Neuronal stem cell (in vitro differentiated cells): ENCODE measurements around the gene CFH.

Experiments used
- DNase-seq: peaks from one replicate; pipeline ENCODE4 v3.0.0-alpha.2; 2013; ENCODE audit warnings: low spot score
- H2AFZ ChIP-seq: one replicate; pipeline ENCODE4 v1.6.1; 2013; ENCODE audit warnings: mild to moderate bottlenecking, low read length, inconsistent platforms
- H2AK5ac ChIP-seq: 2 replicates; pipeline ENCODE4 v1.6.1; 2013; ENCODE audit warnings: low read depth, mild to moderate bottlenecking, inconsistent platforms, low read length, moderate library complexity, mixed read lengths
- H2BK120ac ChIP-seq: 2 replicates; pipeline ENCODE4 v1.6.1; 2013; ENCODE audit warnings: low read depth, mild to moderate bottlenecking, inconsistent platforms, low read length, moderate library complexity, mixed read lengths
- H2BK12ac ChIP-seq: one replicate; pipeline ENCODE4 v1.6.1; 2013; ENCODE audit warnings: low read length, inconsistent platforms
- H2BK15ac ChIP-seq: 2 replicates; pipeline ENCODE4 v1.6.1; 2013; ENCODE audit warnings: mild to moderate bottlenecking, low read length, inconsistent platforms, mixed read lengths
- H2BK5ac ChIP-seq: one replicate; pipeline ENCODE4 v1.6.1; 2013; ENCODE audit warnings: inconsistent platforms, mild to moderate bottlenecking, low read length, moderate library complexity
- H3K14ac ChIP-seq: one replicate; pipeline ENCODE4 v1.6.1; 2013; ENCODE audit warnings: low read length, inconsistent platforms
- H3K18ac ChIP-seq: 2 replicates; pipeline ENCODE4 v1.6.1; 2013; ENCODE audit warnings: low read length, inconsistent platforms
- H3K23ac ChIP-seq: 2 replicates; pipeline ENCODE4 v1.6.1; 2013; ENCODE audit warnings: low read depth, mild to moderate bottlenecking, mixed read lengths, low read length, inconsistent platforms; ENCODE audit not compliant: poor library complexity
- H3K27ac ChIP-seq: replicated peaks from 3 replicates; pipeline ENCODE4 v1.5.1; 2013; ENCODE audit warnings: low read length, inconsistent platforms
- H3K27me3 ChIP-seq, 3 experiments: 2 replicates each; pipeline ENCODE4 v1.6.1; 2013; ENCODE audit warnings: low read length in 3 of 3, mild to moderate bottlenecking in 2 of 3, inconsistent platforms in 1 of 3, low read depth in 1 of 3, mixed read lengths in 1 of 3, moderate library complexity in 1 of 3; ENCODE audit not compliant: control insufficient read depth in 3 of 3, insufficient read depth in 3 of 3
- H3K36me3 ChIP-seq, 2 donors: replicated peaks in 1 of 2; 2 replicates each; pipeline ENCODE4 v1.6.1; 2013; ENCODE audit warnings: low read length in 2 of 2; ENCODE audit not compliant: control insufficient read depth in 2 of 2, insufficient read depth in 2 of 2
- H3K4ac ChIP-seq: 2 replicates; pipeline ENCODE4 v1.6.1; 2013; ENCODE audit warnings: inconsistent platforms, mild to moderate bottlenecking, low read length, moderate library complexity
- H3K4me1 ChIP-seq, 2 donors: 1 replicate in 1 of 2; 2 replicates in 1 of 2; pipeline ENCODE4 v1.6.1; 2013; ENCODE audit warnings: low read length in 2 of 2, low read depth in 1 of 2; ENCODE audit not compliant: control insufficient read depth in 2 of 2, insufficient read depth in 1 of 2
- H3K4me2 ChIP-seq: one replicate; pipeline ENCODE4 v1.6.1; 2013; ENCODE audit warnings: mild to moderate bottlenecking, low read length, inconsistent platforms; ENCODE audit not compliant: insufficient read depth, poor library complexity, severe bottlenecking
- H3K4me3 ChIP-seq, 2 donors: 2 replicates each; pipeline ENCODE4 v1.5.1; 2013; ENCODE audit warnings: low read length in 2 of 2, mild to moderate bottlenecking in 2 of 2, inconsistent platforms in 1 of 2, moderate library complexity in 1 of 2
- H3K79me1 ChIP-seq: one replicate; pipeline ENCODE4 v1.6.1; 2013; ENCODE audit warnings: low read depth, mild to moderate bottlenecking, inconsistent platforms, low read length, moderate library complexity
- H3K9ac ChIP-seq: one replicate; pipeline ENCODE4 v1.6.1; 2013; ENCODE audit warnings: mild to moderate bottlenecking, low read depth, low read length, inconsistent platforms; ENCODE audit not compliant: poor library complexity
- H3K9me3 ChIP-seq, 2 donors: replicated peaks in 1 of 2; 2 replicates each; pipeline versions ENCODE3 to v1.6.1; 2013; ENCODE audit warnings: low read length in 2 of 2, mild to moderate bottlenecking in 2 of 2, inconsistent platforms in 1 of 2, low read depth in 1 of 2, mixed read lengths in 1 of 2, moderate library complexity in 1 of 2; ENCODE audit not compliant: control insufficient read depth in 2 of 2, insufficient read depth in 1 of 2
- H4K8ac ChIP-seq: one replicate; pipeline ENCODE4 v1.6.1; 2013; ENCODE audit warnings: low read depth, mild to moderate bottlenecking, inconsistent platforms, low read length, moderate library complexity
- H4K91ac ChIP-seq: one replicate; pipeline ENCODE4 v1.6.1; 2013; ENCODE audit warnings: low read length, low read depth, mild to moderate bottlenecking, inconsistent platforms; ENCODE audit not compliant: poor library complexity
- WGBS, 2 donors: extraction: QIAGEN DNeasy Blood & Tissue Kit; methylation state at CpG; one replicate each; pipeline ENCODE4 v1.1.7; 2013; ENCODE audit warnings: missing lambda C conversion rate in 2 of 2, mixed read lengths in 1 of 2; ENCODE audit not compliant: insufficient read length in 2 of 2, insufficient replicate concordance in 1 of 2; ENCODE audit errors: extremely low coverage in 2 of 2; 5-methylcytosine and 5-hydroxymethylcytosine counted together

The CFH gene

GRCh38 chr1:196640976-196641375 lies 10.9 kb upstream of the CFH start:
- Histone ChIP-seq H3K18ac (no peak overlapping the region), H3K4me1 (no peaks in the 10 kb centered on the region), H2BK15ac (no peak overlapping the region), H2BK120ac (no peak overlapping the region), H4K91ac (no peak overlapping the region), H3K9me3 (no peaks in the 10 kb centered on the region), H3K14ac (no peak overlapping the region), H3K36me3 (no peaks in the 10 kb centered on the region), H3K79me1 (no peaks in the 10 kb centered on the region), H4K8ac (no peak overlapping the region), H3K27me3 (no peaks in the 10 kb centered on the region), H2BK12ac (no peak overlapping the region), H2BK5ac (no peak overlapping the region), H3K4me3 (no peak overlapping the region), H2AFZ (no peak overlapping the region), H3K4me2 (no peak overlapping the region), H2AK5ac (no peak overlapping the region), H3K4ac (no peak overlapping the region), H3K23ac (no peak overlapping the region), H3K9ac (no peak overlapping the region), H3K27ac (no peak overlapping the region)
- no CpG with 5 or more reads among the region's 1 CpG for WGBS, 2 donors
- DNase-seq = no peak

GRCh38 chr1:196649990-196650389 lies 1.9 kb upstream of the CFH start:
- H4K8ac ChIP-seq = no peak overlapping the region
- H3K27me3 ChIP-seq = no peaks in the 10 kb centered on the region
- H3K4ac ChIP-seq = no peak overlapping the region
- no peak overlapping the region for H2AFZ ChIP-seq
- H2BK120ac ChIP-seq = no peak overlapping the region
- no peaks in the 10 kb centered on the region for H3K79me1 ChIP-seq
- no peak overlapping the region for H3K27ac ChIP-seq
- no peak overlapping the region for H3K23ac ChIP-seq
- no peaks in the 10 kb centered on the region for H3K36me3 ChIP-seq
- H2BK15ac ChIP-seq = no peak overlapping the region
- H2BK12ac ChIP-seq = no peak overlapping the region
- DNase-seq = no peak
- no peak overlapping the region for H2AK5ac ChIP-seq
- H3K14ac ChIP-seq = no peak overlapping the region
- H3K9ac ChIP-seq = no peak overlapping the region
- H3K4me2 ChIP-seq = no peak overlapping the region
- peak overlapping the region in 1 of 2 donors; percentile 42 for H3K4me3 ChIP-seq
- no peak overlapping the region for H2BK5ac ChIP-seq
- H3K4me1 ChIP-seq = no peaks in the 10 kb centered on the region
- H4K91ac ChIP-seq = no peak overlapping the region
- H3K9me3 ChIP-seq = no peaks in the 10 kb centered on the region
- WGBS, 2 donors = no CpG with 5 or more reads among the region's 12 CpGs
- peak overlapping the region; percentile 60 for H3K18ac ChIP-seq

GRCh38 chr1:196650403-196650802 lies 1.4 kb upstream of the CFH start:
- Histone ChIP-seq H3K79me1 (no peaks in the 10 kb centered on the region), H3K14ac (no peak overlapping the region), H4K8ac (no peak overlapping the region), H2BK120ac (no peak overlapping the region), H3K27me3 (no peaks in the 10 kb centered on the region), H2AFZ (no peak overlapping the region), H3K9me3 (no peaks in the 10 kb centered on the region), H3K4ac (no peak overlapping the region), H2BK12ac (no peak overlapping the region), H3K23ac (no peak overlapping the region), H3K18ac (no peak overlapping the region), H3K27ac (no peak overlapping the region), H2BK15ac (no peak overlapping the region), H4K91ac (no peak overlapping the region), H3K9ac (no peak overlapping the region), H3K4me2 (no peak overlapping the region), H3K36me3 (no peaks in the 10 kb centered on the region), H2BK5ac (no peak overlapping the region), H3K4me1 (no peaks in the 10 kb centered on the region), H2AK5ac (no peak overlapping the region), H3K4me3 (peak overlapping the region in 1 of 2 donors; percentile 42)
- WGBS, 2 donors = no CpG with 5 or more reads among the region's 12 CpGs
- DNase-seq = no peak

GRCh38 chr1:196651079-196651478 lies 764 bp upstream of the CFH start:
- H3K27ac ChIP-seq = no peak overlapping the region
- no CpG with 5 or more reads among the region's 3 CpGs for WGBS, 2 donors
- H3K36me3 ChIP-seq = no peaks in the 10 kb centered on the region
- no peak overlapping the region for H4K91ac ChIP-seq
- H2AK5ac ChIP-seq = no peak overlapping the region
- no peak overlapping the region for H3K23ac ChIP-seq
- no peak overlapping the region for H3K14ac ChIP-seq
- H2BK12ac ChIP-seq = no peak overlapping the region
- no peak overlapping the region for H2BK120ac ChIP-seq
- no peaks in the 10 kb centered on the region for H3K27me3 ChIP-seq
- no peak overlapping the region for H3K4me2 ChIP-seq
- no peak overlapping the region for H3K4me3 ChIP-seq
- no peaks in the 10 kb centered on the region for H3K9me3 ChIP-seq
- no peak for DNase-seq
- H4K8ac ChIP-seq = no peak overlapping the region
- no peak overlapping the region for H3K9ac ChIP-seq
- no peak overlapping the region for H2BK5ac ChIP-seq
- no peak overlapping the region for H3K18ac ChIP-seq
- H2BK15ac ChIP-seq = no peak overlapping the region
- H2AFZ ChIP-seq = no peak overlapping the region
- H3K4me1 ChIP-seq = no peaks in the 10 kb centered on the region
- H3K4ac ChIP-seq = no peak overlapping the region
- H3K79me1 ChIP-seq = no peaks in the 10 kb centered on the region
